ENCODE results near the gene F10.

DNA sequence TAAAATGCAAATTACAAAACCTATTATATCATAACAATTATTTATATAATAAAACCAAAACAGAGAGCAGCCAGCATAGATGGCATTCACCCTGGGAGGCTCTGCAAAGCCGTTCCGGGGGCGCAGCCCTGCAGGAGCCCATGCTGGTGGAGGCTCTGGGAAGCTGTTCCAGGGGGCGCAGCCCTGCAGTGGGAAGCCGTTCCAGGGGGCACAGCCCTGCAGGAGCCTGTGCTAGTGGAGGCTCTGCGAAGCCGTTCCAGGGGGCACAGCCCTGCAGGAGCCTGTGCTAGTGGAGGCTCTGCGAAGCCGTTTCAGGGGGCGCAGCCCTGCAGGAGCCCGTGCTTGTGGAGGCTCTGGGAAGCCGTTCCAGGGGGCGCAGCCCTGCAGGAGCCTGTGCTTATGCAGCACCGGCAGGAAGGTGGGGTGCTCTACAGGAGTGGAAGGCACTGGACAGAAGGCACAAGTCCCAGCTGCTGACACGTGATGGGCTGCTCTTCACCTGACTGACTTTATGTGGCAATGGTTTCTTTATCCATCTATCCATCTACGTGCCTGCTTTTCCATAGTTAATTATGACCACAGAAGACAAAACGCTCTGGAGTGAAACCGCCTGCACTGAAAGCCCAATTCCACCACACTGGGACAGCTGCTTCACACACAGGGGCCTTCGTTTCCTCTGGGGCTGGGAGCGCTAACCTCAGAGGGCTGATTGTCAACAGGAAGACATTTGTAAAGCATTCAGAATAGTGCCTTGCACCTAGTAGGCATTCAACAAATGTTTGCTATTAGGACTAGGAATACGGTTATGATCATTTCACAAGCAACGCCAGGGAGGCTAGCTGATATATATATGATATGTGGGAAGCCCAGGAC lies 62.2 kb downstream of the F10 start:
- TF ChIP-seq, protein P1, sequence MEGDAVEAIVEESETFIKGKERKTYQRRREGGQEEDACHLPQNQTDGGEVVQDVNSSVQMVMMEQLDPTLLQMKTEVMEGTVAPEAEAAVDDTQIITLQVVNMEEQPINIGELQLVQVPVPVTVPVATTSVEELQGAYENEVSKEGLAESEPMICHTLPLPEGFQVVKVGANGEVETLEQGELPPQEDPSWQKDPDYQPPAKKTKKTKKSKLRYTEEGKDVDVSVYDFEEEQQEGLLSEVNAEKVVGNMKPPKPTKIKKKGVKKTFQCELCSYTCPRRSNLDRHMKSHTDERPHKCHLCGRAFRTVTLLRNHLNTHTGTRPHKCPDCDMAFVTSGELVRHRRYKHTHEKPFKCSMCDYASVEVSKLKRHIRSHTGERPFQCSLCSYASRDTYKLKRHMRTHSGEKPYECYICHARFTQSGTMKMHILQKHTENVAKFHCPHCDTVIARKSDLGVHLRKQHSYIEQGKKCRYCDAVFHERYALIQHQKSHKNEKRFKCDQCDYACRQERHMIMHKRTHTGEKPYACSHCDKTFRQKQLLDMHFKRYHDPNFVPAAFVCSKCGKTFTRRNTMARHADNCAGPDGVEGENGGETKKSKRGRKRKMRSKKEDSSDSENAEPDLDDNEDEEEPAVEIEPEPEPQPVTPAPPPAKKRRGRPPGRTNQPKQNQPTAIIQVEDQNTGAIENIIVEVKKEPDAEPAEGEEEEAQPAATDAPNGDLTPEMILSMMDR (IDR thresholded peaks at IDR 0.05; ENCODE audit: insufficient read depth, low read length, poor library complexity, severe bottlenecking) = no peak
- TF ChIP-seq EZH2phosphoT487 (conservative IDR thresholded peaks at IDR 0.05; ENCODE audit: low read length) = no peak
